ENCODE data around the gene ITPKC.
"Not testable (repeated sequence)": the region's sequence is repeated elsewhere in the genome, so short reads cannot be mapped to it uniquely, and the experiment has no call there.

ITPKC gene

DNA sequence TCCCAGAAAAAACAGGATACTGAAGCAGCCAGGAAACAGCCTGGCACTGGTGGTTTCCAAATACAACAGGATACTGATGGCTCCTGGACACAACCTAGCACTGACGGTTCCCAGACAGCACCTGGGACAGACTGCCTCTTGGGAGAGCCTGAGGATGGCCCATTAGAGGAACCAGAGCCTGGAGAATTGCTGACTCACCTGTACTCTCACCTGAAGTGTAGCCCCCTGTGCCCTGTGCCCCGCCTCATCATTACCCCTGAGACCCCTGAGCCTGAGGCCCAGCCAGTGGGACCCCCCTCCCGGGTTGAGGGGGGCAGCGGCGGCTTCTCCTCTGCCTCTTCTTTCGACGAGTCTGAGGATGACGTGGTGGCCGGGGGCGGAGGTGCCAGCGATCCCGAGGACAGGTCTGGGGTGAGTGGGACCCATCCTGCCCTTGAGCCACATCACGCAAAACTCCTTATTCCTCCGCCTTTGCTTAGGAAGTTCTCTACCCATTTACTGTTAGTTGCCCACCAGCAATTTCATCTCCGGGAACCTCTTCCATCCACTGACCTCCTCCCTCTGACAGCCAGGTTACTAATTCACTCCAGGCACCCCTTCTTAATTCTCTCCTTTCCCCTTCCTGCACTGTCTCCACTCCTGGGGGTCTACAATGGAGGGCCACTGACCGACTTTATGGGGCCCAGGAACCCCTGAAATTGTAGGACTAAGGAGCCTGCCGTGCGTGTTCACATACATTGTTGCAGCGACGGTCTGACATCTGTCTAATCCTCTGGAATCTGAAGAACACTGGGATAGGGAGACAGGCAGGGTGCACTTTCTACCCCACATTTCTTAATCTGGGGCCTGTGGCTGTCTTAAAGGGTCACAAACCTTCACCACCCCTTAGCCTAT, 1.2 kb downstream of the ITPKC start:
- DNase-seq, result no peak

GRCh38 chr19:40718774-40719391, 2.0 kb downstream of the ITPKC start:
- no peak for DNase-seq

- DNase-seq, result no peak
Measured at GRCh38 chr19:40719414-40719894, 2.5 kb downstream of the ITPKC start.

DNA sequence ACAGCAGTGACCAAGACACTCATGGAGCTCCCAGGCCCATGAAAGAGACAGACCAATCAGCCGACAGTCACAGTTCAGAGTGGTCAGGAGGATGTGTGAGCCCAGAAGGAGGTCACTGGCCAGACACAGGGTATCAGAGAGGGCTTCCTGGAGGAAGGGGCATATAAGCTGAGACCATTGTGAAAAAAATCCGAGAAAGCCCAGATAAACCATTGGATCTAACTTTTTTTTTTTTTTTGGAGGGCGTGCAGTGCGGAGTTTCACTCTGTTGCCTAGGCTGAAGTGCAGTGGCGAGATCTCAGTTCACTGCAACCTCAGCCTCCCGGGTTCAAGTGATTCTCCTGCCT, 4.2 kb downstream of the ITPKC start:
- DNase-seq, result no peak

- no peak for DNase-seq
Measured at GRCh38 chr19:40721936-40722661, 5.2 kb downstream of the ITPKC start.

GRCh38 chr19:40723661-40724254, 6.8 kb downstream of the ITPKC start:
- DNase-seq, result no peak

DNA sequence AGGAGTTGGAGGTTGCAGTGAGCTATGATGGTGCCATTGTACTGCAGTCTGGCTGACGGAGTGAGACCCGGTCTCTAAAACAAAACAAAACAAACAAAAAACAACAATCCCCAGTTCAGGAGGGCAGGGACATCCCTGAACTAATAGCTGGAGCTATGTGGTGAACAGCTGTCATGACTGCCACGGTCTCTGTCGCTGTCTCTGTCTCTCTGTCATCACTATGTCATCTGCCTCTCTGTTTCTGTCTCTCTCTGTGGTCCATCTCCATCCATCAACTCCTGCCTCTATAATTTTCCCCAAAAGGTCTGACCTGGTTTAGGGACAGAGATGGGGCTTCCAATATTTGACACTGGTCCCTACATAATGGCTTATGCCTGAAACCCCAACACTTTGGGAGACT, 7.4 kb downstream of the ITPKC start:
- no peak for DNase-seq

DNA sequence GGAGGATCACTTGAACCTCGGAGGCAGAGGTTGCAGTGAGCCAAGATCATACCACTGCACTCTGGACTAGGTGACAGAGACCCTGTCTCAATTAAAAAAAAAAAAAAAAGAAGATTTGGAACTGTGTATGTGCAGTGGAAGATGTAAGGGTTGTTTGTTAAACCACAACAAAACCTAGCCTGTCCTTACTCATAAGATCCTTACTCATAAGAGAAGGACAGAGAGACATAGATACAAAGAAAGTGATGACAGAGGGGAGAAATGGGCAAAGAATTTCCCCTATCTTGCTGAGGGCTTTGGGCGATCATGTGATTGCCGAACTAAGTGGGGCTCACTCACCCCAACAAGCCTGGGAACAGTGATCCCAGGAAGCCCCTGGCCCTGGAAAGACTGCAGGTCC, 7.9 kb downstream of the ITPKC start:
- no peak for DNase-seq

GRCh38 chr19:40726279-40726678, 9.4 kb downstream of the ITPKC start:
- DNase-seq, result no peak

DNA sequence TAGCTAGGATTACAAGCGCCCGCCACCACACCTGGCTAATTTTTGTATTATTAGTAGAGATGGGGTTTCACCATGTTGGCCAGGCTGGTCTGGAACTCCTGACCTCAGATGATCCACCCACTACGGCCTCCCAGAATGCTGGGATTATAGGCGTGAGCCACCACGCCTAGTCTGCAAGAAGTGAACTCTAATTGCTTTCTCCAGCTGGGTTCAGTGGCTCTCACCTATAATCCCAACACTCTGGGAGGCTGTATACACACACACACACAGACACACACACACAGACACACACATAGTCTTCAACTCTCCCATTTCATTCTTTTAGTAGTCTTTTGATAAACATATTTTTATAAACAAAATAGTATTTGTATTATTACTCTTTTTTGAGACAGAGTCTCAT, 13.2 kb downstream of the ITPKC start:
- DNase-seq, result not testable (repeated sequence)

- not testable (repeated sequence) for DNase-seq
Measured at GRCh38 chr19:40732304-40732703, 15.4 kb downstream of the ITPKC start.

- no peak for DNase-seq
Measured at GRCh38 chr19:40733149-40733548, 16.2 kb downstream of the ITPKC start.

GRCh38 chr19:40735013-40735771, 18.3 kb downstream of the ITPKC start:
- no peak for DNase-seq

GRCh38 chr19:40736661-40737060, 19.7 kb downstream of the ITPKC start:
- DNase-seq, result no peak

- DNase-seq, result no peak
Measured at GRCh38 chr19:40737102-40737644, 20.3 kb downstream of the ITPKC start.

GRCh38 chr19:40739030-40739839, 22.3 kb downstream of the ITPKC start:
- DNase-seq, result no peak

GRCh38 chr19:40739871-40740703, 23.2 kb downstream of the ITPKC start:
- DNase-seq, result no peak

GRCh38 chr19:40740747-40741146, 23.8 kb downstream of the ITPKC start:
- DNase-seq, result no peak

- DNase-seq, result no peak
Measured at GRCh38 chr19:40741527-40742390, 24.8 kb downstream of the ITPKC start.
